H9 (cell line): ENCODE results near the gene DENND1A. TPM values are rescaled to one million over a fixed set of nuclear protein-coding genes. Genes with fewer than 3 reads are reported as not detected.

Experiments
- DNase-seq: peaks from one replicate; pipeline ENCODE4 v3.0.0-alpha.2; 2017
- H2AFZ ChIP-seq: one replicate; pipeline ENCODE4 v1.6.1; 2013; ENCODE audit warnings: mild to moderate bottlenecking, low read length, control low read depth, moderate library complexity
- H2AK5ac ChIP-seq: 2 replicates; pipeline ENCODE4 v1.6.1; 2013; ENCODE audit warnings: low read length, control low read depth, mixed read lengths; ENCODE audit not compliant: insufficient read length
- H2BK120ac ChIP-seq: one replicate; pipeline ENCODE4 v1.6.1; 2013; ENCODE audit warnings: low read depth, mild to moderate bottlenecking, low read length, control low read depth, inconsistent platforms; ENCODE audit not compliant: poor library complexity, severe bottlenecking
- H2BK12ac ChIP-seq: 2 replicates; pipeline ENCODE4 v1.6.1; 2013; ENCODE audit warnings: low read length, control low read depth, mixed read lengths, low read depth; ENCODE audit not compliant: insufficient read length
- H2BK15ac ChIP-seq: 2 replicates; pipeline ENCODE4 v1.6.1; 2013; ENCODE audit warnings: low read depth, low read length, control low read depth
- H2BK20ac ChIP-seq: one replicate; pipeline ENCODE4 v1.6.1; 2013; ENCODE audit warnings: low read depth, mild to moderate bottlenecking, low read length, control low read depth, inconsistent platforms; ENCODE audit not compliant: poor library complexity, severe bottlenecking
- H2BK5ac ChIP-seq: 2 replicates; pipeline ENCODE4 v1.6.1; 2013; ENCODE audit warnings: low read length, control low read depth, mixed read lengths; ENCODE audit not compliant: insufficient read length
- H3K14ac ChIP-seq: 2 replicates; pipeline ENCODE4 v1.6.1; 2013; ENCODE audit warnings: low read length, control low read depth; ENCODE audit not compliant: insufficient read depth
- H3K18ac ChIP-seq: 2 replicates; pipeline ENCODE4 v1.6.1; 2013; ENCODE audit warnings: low read depth, mild to moderate bottlenecking, mixed read lengths, low read length, control low read depth; ENCODE audit not compliant: insufficient read length
- H3K23ac ChIP-seq: 2 replicates; pipeline ENCODE4 v1.6.1; 2013; ENCODE audit warnings: low read length, control low read depth, mixed read lengths, low read depth; ENCODE audit not compliant: insufficient read length
- H3K23me2 ChIP-seq: 2 replicates; pipeline ENCODE4 v1.6.1; 2013; ENCODE audit warnings: low read depth, mild to moderate bottlenecking, mixed read lengths, low read length, control low read depth; ENCODE audit not compliant: insufficient read length, poor library complexity, severe bottlenecking
- H3K27ac ChIP-seq: 2 replicates; pipeline ENCODE4 v1.5.1; 2013; ENCODE audit warnings: low read length, control low read depth, mixed read lengths, low read depth; ENCODE audit not compliant: insufficient read length
- H3K27me3 ChIP-seq: 2 replicates; pipeline ENCODE4 v1.6.1; 2013; ENCODE audit warnings: low read length, control low read depth, inconsistent platforms; ENCODE audit not compliant: insufficient read depth
- H3K4ac ChIP-seq: 2 replicates; pipeline ENCODE4 v1.6.1; 2013; ENCODE audit warnings: low read depth, mild to moderate bottlenecking, control low read depth, inconsistent platforms, low read length, moderate library complexity
- H3K4me1 ChIP-seq: 2 replicates; pipeline ENCODE4 v1.6.1; 2013; ENCODE audit warnings: low read length, control low read depth, inconsistent platforms; ENCODE audit not compliant: insufficient read depth
- H3K4me2 ChIP-seq: 2 replicates; pipeline ENCODE4 v1.6.1; 2013; ENCODE audit warnings: low read length, control low read depth, mixed read lengths; ENCODE audit not compliant: insufficient read length, insufficient read depth
- H3K56ac ChIP-seq: 2 replicates; pipeline ENCODE4 v1.6.1; 2013; ENCODE audit warnings: low read depth, mild to moderate bottlenecking, mixed read lengths, low read length, control low read depth; ENCODE audit not compliant: insufficient read length
- H3K79me1 ChIP-seq: 2 replicates; pipeline ENCODE4 v1.6.1; 2013; ENCODE audit warnings: low read depth, mild to moderate bottlenecking, moderate library complexity, low read length, control low read depth, inconsistent platforms; ENCODE audit not compliant: insufficient read depth, poor library complexity, severe bottlenecking
- H3K79me2 ChIP-seq: 2 replicates; pipeline ENCODE4 v1.6.1; 2013; ENCODE audit warnings: low read length, control low read depth, inconsistent platforms; ENCODE audit not compliant: insufficient read depth
- H3K9ac ChIP-seq: 2 replicates; pipeline ENCODE4 v1.6.1; 2013; ENCODE audit warnings: low read length, control low read depth, mixed read lengths; ENCODE audit not compliant: insufficient read length; ENCODE audit errors: extremely low read depth
- H3K9me3 ChIP-seq: one replicate; pipeline ENCODE4 v1.6.1; 2013; ENCODE audit warnings: low read depth, low read length, inconsistent platforms; ENCODE audit not compliant: control insufficient read depth
- H3T11ph ChIP-seq: one replicate; pipeline ENCODE4 v1.6.1; 2013; ENCODE audit warnings: mild to moderate bottlenecking, low read length, control low read depth, inconsistent platforms
- H4K20me1 ChIP-seq: one replicate; pipeline ENCODE4 v1.6.1; 2013; ENCODE audit not compliant: control insufficient read depth, insufficient read length, insufficient read depth
- H4K5ac ChIP-seq: 2 replicates; pipeline ENCODE4 v1.6.1; 2013; ENCODE audit warnings: low read depth, mild to moderate bottlenecking, mixed read lengths, low read length, control low read depth; ENCODE audit not compliant: insufficient read length
- H4K8ac ChIP-seq: replicated peaks from 2 replicates; pipeline ENCODE4 v1.6.1; 2013; ENCODE audit warnings: low read length, control low read depth, mixed read lengths, low read depth; ENCODE audit not compliant: insufficient read length
- H4K91ac ChIP-seq: 2 replicates; pipeline ENCODE4 v1.6.1; 2013; ENCODE audit warnings: low read depth, mild to moderate bottlenecking, moderate library complexity, mixed read lengths, low read length, control low read depth; ENCODE audit not compliant: insufficient read length
- H3K27ac Mint-ChIP-seq, 3 experiments: 2 replicates in 2 of 3; 3 replicates in 1 of 3; pipeline ENCODE4 v1.8.0; 2020 to 2021; ENCODE audit warnings: mixed read lengths in 3 of 3, mild to moderate bottlenecking in 1 of 3, moderate library complexity in 1 of 3
- H3K27me3 Mint-ChIP-seq: 2 replicates; pipeline ENCODE4 v1.8.0; 2021; ENCODE audit warnings: low read depth, mild to moderate bottlenecking, moderate library complexity, mixed read lengths
- H3K36me3 Mint-ChIP-seq, 3 experiments: 2 replicates in 2 of 3; 3 replicates in 1 of 3; pipeline ENCODE4 v1.8.0; 2020 to 2021; ENCODE audit warnings: low read depth in 3 of 3, mixed read lengths in 3 of 3; ENCODE audit not compliant: insufficient read depth in 1 of 3
- H3K4me1 Mint-ChIP-seq, 2 experiments: 2 replicates each; pipeline ENCODE4 v1.8.0; 2020; ENCODE audit warnings: mixed read lengths in 2 of 2
- H3K4me3 Mint-ChIP-seq, 2 experiments: 2 replicates in 1 of 2; 3 replicates in 1 of 2; pipeline ENCODE4 v1.8.0; 2020 to 2021; ENCODE audit warnings: mild to moderate bottlenecking in 2 of 2, mixed read lengths in 2 of 2, moderate library complexity in 1 of 2
- H3K9me3 Mint-ChIP-seq, 2 experiments: 2 replicates in 1 of 2; 3 replicates in 1 of 2; pipeline ENCODE4 v1.8.0; 2020; ENCODE audit warnings: mild to moderate bottlenecking in 2 of 2, mixed read lengths in 2 of 2, moderate library complexity in 1 of 2
- CTCF ChIP-seq: fragments of 200-600 bp; sonication (generic); conservative IDR thresholded peaks from 3 replicates; pipeline ENCODE4 v1.8.0; 2021; ENCODE audit warnings: antibody characterized with exemption, mild to moderate bottlenecking
- WGBS: extraction: QIAGEN DNeasy Blood & Tissue Kit; methylation state at CpG from one replicate; pipeline ENCODE4 v1.1.7; 2013; ENCODE audit warnings: missing lambda C conversion rate, low lambda C conversion rate, mixed read lengths; ENCODE audit not compliant: insufficient read length; ENCODE audit errors: extremely low coverage; 5-methylcytosine and 5-hydroxymethylcytosine counted together
- total RNA-seq: library from RNA; stranded (reverse); gene quantifications from 2 replicates; pipeline ENCODE4 v1.2.1, GENCODE V29; 2021

Gene DENND1A
- total RNA-seq, 1 experiment from 2014 or later: 20.4 TPM

GRCh38 chr9:123927625-123928532, 2.0 kb downstream of the DENND1A start:
- Histone ChIP-seq H3K9me3 (no peaks in the 10 kb centered on the region), H4K20me1 (no peaks in the 10 kb centered on the region), H3K4me1 (peaks cover 20% of the 10 kb centered on the region), H3K4me2 (peak overlapping the region; percentile 71), H3T11ph (no peak overlapping the region), H4K8ac (no peak overlapping the region), H3K23me2 (peaks cover 10% of the 10 kb centered on the region), H3K27me3 (no peaks in the 10 kb centered on the region), H2BK12ac (no peak overlapping the region), H2AFZ (no peak overlapping the region), H2BK20ac (no peak overlapping the region), H4K5ac (no peak overlapping the region), H3K23ac (no peak overlapping the region), H3K79me1 (peaks cover 3% of the 10 kb centered on the region), H4K91ac (no peak overlapping the region), H3K18ac (no peak overlapping the region), H3K27ac (no peak overlapping the region), H3K9ac (no peak overlapping the region), H2BK15ac (no peak overlapping the region), H3K4ac (no peak overlapping the region), H3K14ac (no peak overlapping the region), H2BK120ac (no peak overlapping the region), H2BK5ac (no peak overlapping the region), H2AK5ac (no peak overlapping the region), H3K56ac (no peak overlapping the region), H3K79me2 (peaks cover 5% of the 10 kb centered on the region; the same call in 1 of the 2 replicates)
- Mint-ChIP-seq H3K36me3 (peaks cover 4 to 14% (median 14%) of the 10 kb centered on the region in 3 experiments), H3K4me1 (peaks cover 60% of the 10 kb centered on the region in 2 experiments), H3K4me3 (peak overlapping the region; percentile 79 to 89), H3K27me3 (peaks cover 19% of the 10 kb centered on the region), H3K9me3 (peaks cover 10 to 12% of the 10 kb centered on the region in 2 experiments), H3K27ac (no peak overlapping the region)
- no peak for TF ChIP-seq CTCF
- WGBS: 100% methylated on average over 1 of the region's 5 CpGs
- no peak for DNase-seq
